Stimulated activated CD4-positive, alpha-beta T cell treated with anti-CD3 and anti-CD28 coated beads, TNF-alpha, amount 100 ng/mL, for 4 hours (primary cell): ENCODE data around the gene JCAD.
"Not testable (repeated sequence)": the region's sequence is repeated elsewhere in the genome, so short reads cannot be mapped to it uniquely, and the experiment has no call there.

Experiments used
- DNase-seq, 3 experiments: peaks; one replicate each; pipeline ENCODE4 v3.0.0-alpha.2; 2020; ENCODE audit warnings: low read depth in 3 of 3

The JCAD gene

GRCh38 chr10:29993319-29993915 is 66.0 kb downstream of the JCAD start:
- DNase-seq, result no peak

GRCh38 chr10:29992914-29993313 is 66.5 kb downstream of the JCAD start:
- DNase-seq, result no peak

- no peak for DNase-seq
Measured at GRCh38 chr10:29991382-29991781, 68.0 kb downstream of the JCAD start.

- DNase-seq, result no peak
Measured at GRCh38 chr10:29987471-29987870, 71.9 kb downstream of the JCAD start.

GRCh38 chr10:29982997-29983648 is 76.3 kb downstream of the JCAD start:
- no peak for DNase-seq

- DNase-seq, result no peak
Measured at GRCh38 chr10:29981510-29981909, 77.9 kb downstream of the JCAD start.

- DNase-seq, result no peak
Measured at GRCh38 chr10:29980084-29980483, 79.3 kb downstream of the JCAD start.

GRCh38 chr10:29979421-29979779 is 80.0 kb downstream of the JCAD start:
- DNase-seq, result not testable (repeated sequence)

GRCh38 chr10:29977171-29977570 is 82.2 kb downstream of the JCAD start:
- no peak for DNase-seq

GRCh38 chr10:29976134-29976533 is 83.3 kb downstream of the JCAD start:
- DNase-seq, result no peak

GRCh38 chr10:29974773-29975172 is 84.6 kb downstream of the JCAD start:
- no peak for DNase-seq

GRCh38 chr10:29973921-29974320 is 85.5 kb downstream of the JCAD start:
- no peak for DNase-seq

GRCh38 chr10:29970576-29970975 is 88.8 kb downstream of the JCAD start:
- no peak for DNase-seq

- DNase-seq, result no peak
Measured at GRCh38 chr10:29970012-29970396, 89.4 kb downstream of the JCAD start.

GRCh38 chr10:29969255-29970011 is 90.0 kb downstream of the JCAD start:
- no peak for DNase-seq

- DNase-seq, result no peak
Measured at GRCh38 chr10:29968585-29968984, 90.8 kb downstream of the JCAD start.

- no peak for DNase-seq
Measured at GRCh38 chr10:29966269-29966668, 93.1 kb downstream of the JCAD start.
